Spleen (tissue), 11 donors: ENCODE data around the gene EHMT1. TPM values are rescaled to one million over a fixed set of nuclear protein-coding genes. Genes with fewer than 3 reads are reported as not detected.
A peak's percentile ranks its signal among the peaks of the same experiment; 100 is the strongest.
"Not testable (repeated sequence)": the region's sequence is repeated elsewhere in the genome, so short reads cannot be mapped to it uniquely, and the experiment has no call there.

Source experiments
- DNase-seq: peaks from one replicate; pipeline ENCODE4 v3.0.0-alpha.2; 2020
- H3K27ac ChIP-seq, 8 donors: fragments of 200-600 bp; sonication (generic) in 7 of 8; 1 replicate in 4 of 8; 2 replicates in 4 of 8; pipeline versions ENCODE4 v1.5.0 to v1.8.0; 2016 to 2021; ENCODE audit warnings: inconsistent platforms in 4 of 8, mild to moderate bottlenecking in 4 of 8, moderate library complexity in 1 of 8
- H3K27me3 ChIP-seq, 7 donors: fragments of 200-600 bp; sonication (generic) in 6 of 7; replicated peaks in 1 of 7; 1 replicate in 4 of 7; 2 replicates in 3 of 7; pipeline versions ENCODE4 v1.5.0 to v1.8.0; 2016 to 2021; ENCODE audit warnings: inconsistent platforms in 3 of 7, mild to moderate bottlenecking in 1 of 7
- H3K36me3 ChIP-seq, 6 donors: fragments of 200-600 bp; sonication (generic) in 5 of 6; 1 replicate in 4 of 6; 2 replicates in 2 of 6; pipeline versions ENCODE4 v1.5.0 to v1.8.0; 2016 to 2021; ENCODE audit warnings: inconsistent platforms in 2 of 6
- H3K4me1 ChIP-seq, 6 donors: fragments of 200-600 bp; sonication (generic) in 5 of 6; 1 replicate in 3 of 6; 2 replicates in 3 of 6; pipeline versions ENCODE4 v1.5.0 to v1.8.0; 2016 to 2021; ENCODE audit warnings: inconsistent platforms in 3 of 6
- H3K4me3 ChIP-seq, 8 donors: fragments of 200-600 bp; sonication (generic) in 7 of 8; 1 replicate in 4 of 8; 2 replicates in 4 of 8; pipeline versions ENCODE4 v1.5.0 to v1.8.0; 2016 to 2021; ENCODE audit warnings: inconsistent platforms in 4 of 8, mild to moderate bottlenecking in 4 of 8, moderate library complexity in 2 of 8
- H3K9me3 ChIP-seq, 8 donors: fragments of 200-600 bp; sonication (generic) in 7 of 8; 1 replicate in 4 of 8; 2 replicates in 4 of 8; pipeline versions ENCODE4 v1.5.0 to v1.8.0; 2016 to 2021; ENCODE audit warnings: inconsistent platforms in 4 of 8
- CTCF ChIP-seq, 11 experiments: fragments of 200-600 bp in 7 of 11; fragments of 450-650 bp in 4 of 11; sonication (generic) in 4 of 11; IDR thresholded peaks in 8 of 11; conservative IDR thresholded peaks in 3 of 11; 1 replicate in 7 of 11; 2 replicates in 4 of 11; pipeline versions ENCODE4 v1.4.0 to v1.8.0; 2016 to 2021; ENCODE audit warnings: antibody characterized with exemption in 11 of 11, inconsistent platforms in 4 of 11, mild to moderate bottlenecking in 1 of 11
- POLR2A ChIP-seq, 3 donors: fragments of 450-650 bp; IDR thresholded peaks; one replicate each; pipeline ENCODE4 v1.5.1; 2017; ENCODE audit warnings: antibody characterized with exemption in 3 of 3, mild to moderate bottlenecking in 1 of 3
- POLR2AphosphoS5 ChIP-seq, 3 donors: sonication (generic); formaldehyde crosslinking; IDR thresholded peaks; one replicate each; pipeline ENCODE4 v1.5.1; 2017; ENCODE audit warnings: antibody characterized with exemption in 3 of 3
- WGBS, 5 donors: extraction: QIAGEN DNeasy Blood & Tissue Kit in 3 of 5; methylation state at CpG; one replicate each; pipeline versions ENCODE4 v1.1.5 to v1.1.7; 2013 to 2018; 5-methylcytosine and 5-hydroxymethylcytosine counted together
- intact Hi-C: fragments of 100-400 bp; cut with DNase I; formaldehyde crosslinking; loops from one replicate; pipeline ENCODE4 v1.15.0; 2023; ENCODE audit warnings: low total_unique reads
- polyA plus RNA-seq, 3 donors: library from polyadenylated mRNA; stranded (reverse); fragments of 200-250 nt; gene quantifications; one replicate each; pipeline ENCODE4 v1.2.1, GENCODE V29; 2013
- total RNA-seq, 7 donors: library from RNA; depleted of rRNA in 3 of 7; stranded (reverse); fragments of >200 nt in 3 of 7; fragmentation: NEBNext Ultra II Directional in 4 of 7; extraction: Animal tissue kit (Norgen Biotek cat#: 25700) in 4 of 7; gene quantifications; one replicate each; pipeline versions ENCODE4 v1.1.0 to v1.2.1, GENCODE V29; 2016 to 2021
- donor health status: healthy with polysubstance abuse.
- donor health status: DM: no; HTN: no; CAD: no; lungs with moderate emphysema.
- donor health status: DM: no; HTN: no; CAD: no.
- donor health status: Bipolar disorder and iron deficiency.
- donor health status: healthy.
- donor health status: DM: no; HTN: no; CAD: no.
- donor health status: DM: yes; HTN: yes; CAD: no.

Gene EHMT1
- total and polyA plus RNA-seq, 10 donors, result 35.5 to 163 (median 122) TPM

- Histone ChIP-seq H3K4me1 (peaks cover 0 to 55% (median 10%) of the 10 kb centered on the region in 6 donors), H3K36me3 (peaks cover 0 to 83% (median 42%) of the 10 kb centered on the region in 6 donors)
- intact Hi-C loops, result no loop called here
Measured at GRCh38 chr9:137715321-137715720, 96.5 kb downstream of the EHMT1 start.

GRCh38 chr9:137715866-137716693 is 97.3 kb downstream of the EHMT1 start:
- H3K27ac ChIP-seq, result peak overlapping the region; percentile 26 to 79 (median 60)
- WGBS, 5 donors, result 65 to 81% (median 74%) methylated on average over 7 of the region's 7 CpGs
- intact Hi-C loops, DNase-seq, H3K4me3 ChIP-seq, H3K27me3 ChIP-seq: not testable (repeated sequence)
- peaks cover 0 to 49% (median 10%) of the 10 kb centered on the region in 6 donors for H3K4me1 ChIP-seq
- H3K9me3 ChIP-seq, result peaks cover 0 to 37% (median 19%) of the 10 kb centered on the region in 8 donors
- peaks cover 0 to 85% (median 46%) of the 10 kb centered on the region in 6 donors for H3K36me3 ChIP-seq

More at GRCh38 chr9:137715321-137715720, 96.5 kb downstream of the EHMT1 start:
- Histone ChIP-seq H3K27ac (peak overlapping the region; percentile 26 to 79 (median 60)), H3K27me3 (no peaks in the 10 kb centered on the region), H3K9me3 (peaks cover 0 to 37% (median 19%) of the 10 kb centered on the region in 8 donors), H3K4me3 (no peak overlapping the region)
- no peak for TF ChIP-seq POLR2A (IDR thresholded peaks at IDR 0.05)
- TF ChIP-seq POLR2AphosphoS5 (IDR thresholded peaks at IDR 0.05), result peak; percentile 20 to 67 (median 39)
- no peak for TF ChIP-seq CTCF (IDR thresholded peaks at IDR 0.05 in 8 of 11, conservative IDR thresholded peaks at IDR 0.05 in 3 of 11)
- WGBS, 5 donors, result 79 to 88% (median 87%) methylated on average over 12 of the region's 12 CpGs
- no peak for DNase-seq

- no peaks in the 10 kb centered on the region for H3K27me3 ChIP-seq
- peak overlapping the region in 4 of 8 donors; percentile 52 to 79 (median 60) for H3K27ac ChIP-seq
- intact Hi-C loops, result no loop called here
- TF ChIP-seq CTCF (IDR thresholded peaks at IDR 0.05 in 8 of 11, conservative IDR thresholded peaks at IDR 0.05 in 3 of 11) (no peak), POLR2AphosphoS5 (IDR thresholded peaks at IDR 0.05) (peak in 1 of 3 donors; percentile 44)
- H3K4me1 ChIP-seq, result peaks cover 0 to 46% (median 9%) of the 10 kb centered on the region in 6 donors
- peaks cover 0 to 37% (median 19%) of the 10 kb centered on the region in 8 donors for H3K9me3 ChIP-seq
- WGBS, 5 donors, result 93 to 96% (median 95%) methylated on average over 24 to 25 of the region's 25 CpGs
- H3K36me3 ChIP-seq, result peaks cover 0 to 78% (median 38%) of the 10 kb centered on the region in 6 donors
- no peak overlapping the region for H3K4me3 ChIP-seq
- no peak for DNase-seq
Measured at GRCh38 chr9:137716694-137717287, 98.0 kb downstream of the EHMT1 start.

- TF ChIP-seq POLR2A (IDR thresholded peaks at IDR 0.05) (no peak), POLR2AphosphoS5 (IDR thresholded peaks at IDR 0.05) (peak in 1 of 3 donors; percentile 52), CTCF (IDR thresholded peaks at IDR 0.05 in 8 of 11, conservative IDR thresholded peaks at IDR 0.05 in 3 of 11) (no peak)
- intact Hi-C loops, result no loop called here
- H3K4me1 ChIP-seq, result peaks cover 0 to 46% (median 11%) of the 10 kb centered on the region in 6 donors
- no peak overlapping the region for H3K4me3 ChIP-seq
- peaks cover 0 to 37% (median 19%) of the 10 kb centered on the region in 8 donors for H3K9me3 ChIP-seq
- 95 to 98% (median 96%) methylated on average over 28 of the region's 28 CpGs for WGBS, 5 donors
- no peak for DNase-seq
- H3K27me3 ChIP-seq, result no peaks in the 10 kb centered on the region
- peak overlapping the region in 1 of 8 donors; percentile 12 for H3K27ac ChIP-seq
- H3K36me3 ChIP-seq, result peaks cover 0 to 70% (median 34%) of the 10 kb centered on the region in 6 donors
Measured at GRCh38 chr9:137717776-137718327, 99.0 kb downstream of the EHMT1 start.
